ENCODE results near the gene SSBP4. TPM values are rescaled to one million over a fixed set of nuclear protein-coding genes. Genes with fewer than 3 reads are reported as not detected.

Gene SSBP4
- total RNA-seq, 4 donors from 2014 or later: 40.5 to 75.6 (median 56.1) TPM

GRCh38 chr19:18444513-18444912 is 25.3 kb downstream of the SSBP4 start:
- H3K4me1 ChIP-seq: no peaks in the 10 kb centered on the region
- H3K27me3 ChIP-seq: no peaks in the 10 kb centered on the region
- no peak overlapping the region for H3K4me3 ChIP-seq (replicated peaks in 1 of 3)
- 88 to 91% methylated on average over 18 of the region's 19 CpGs for WGBS, 2 donors
- DNase-seq: no peak
- no peaks in the 10 kb centered on the region for H3K9me3 ChIP-seq
- H3K27ac ChIP-seq: no peak overlapping the region
- intact Hi-C loops (cut with DNase I): loop anchor here (10.0 kb wide), 2 partner anchors 140 to 230 kb away; partner anchors contain the start of gene REX1BD
- H3K36me3 ChIP-seq: peaks cover 37 to 47% of the 10 kb centered on the region in 2 donors
- TF ChIP-seq POLR2A (IDR thresholded peaks at IDR 0.05) (no peak), CTCF (IDR thresholded peaks at IDR 0.05) (no peak)

- intact Hi-C loops (cut with DNase I): loop anchor here (10.0 kb wide), 2 partner anchors 139 to 229 kb away; partner anchors contain the start of gene REX1BD
- Histone ChIP-seq H3K9me3 (no peaks in the 10 kb centered on the region), H3K4me1 (no peaks in the 10 kb centered on the region), H3K36me3 (peaks cover 43 to 56% of the 10 kb centered on the region in 2 donors), H3K4me3 (replicated peaks in 1 of 3) (no peak overlapping the region), H3K27ac (no peak overlapping the region), H3K27me3 (no peaks in the 10 kb centered on the region)
- TF ChIP-seq POLR2A (IDR thresholded peaks at IDR 0.05) (no peak), CTCF (IDR thresholded peaks at IDR 0.05) (no peak)
- 84 to 87% methylated on average over 7 to 15 of the region's 15 CpGs for WGBS, 2 donors
- DNase-seq: no peak
Measured at GRCh38 chr19:18445262-18445948, 26.2 kb downstream of the SSBP4 start.

GRCh38 chr19:18446145-18446810 is 27.1 kb downstream of the SSBP4 start:
- no peaks in the 10 kb centered on the region for H3K9me3 ChIP-seq
- no peak for TF ChIP-seq POLR2A (IDR thresholded peaks at IDR 0.05)
- no peak for TF ChIP-seq CTCF (IDR thresholded peaks at IDR 0.05)
- 89 to 93% methylated on average over 7 to 32 of the region's 34 CpGs for WGBS, 2 donors
- intact Hi-C loops (cut with DNase I): loop anchor here (10.0 kb wide), 2 partner anchors 139 to 229 kb away; partner anchors contain the start of gene REX1BD
- H3K4me3 ChIP-seq (replicated peaks in 1 of 3): no peak overlapping the region
- no peak overlapping the region for H3K27ac ChIP-seq
- DNase-seq: no peak
- peaks cover 46 to 59% of the 10 kb centered on the region in 2 donors for H3K36me3 ChIP-seq
- H3K4me1 ChIP-seq: peaks cover 0 to 3% of the 10 kb centered on the region in 2 donors
- no peaks in the 10 kb centered on the region for H3K27me3 ChIP-seq

GRCh38 chr19:18446811-18447359 is 27.7 kb downstream of the SSBP4 start:
- no peaks in the 10 kb centered on the region for H3K9me3 ChIP-seq
- no peak for DNase-seq
- intact Hi-C loops (cut with DNase I): loop anchor here (10.0 kb wide), 2 partner anchors 138 to 228 kb away; partner anchors contain the start of gene REX1BD
- whole genome bisulfite sequencing, 2 donors: 90 to 93% methylated on average over 10 to 11 of the region's 12 CpGs
- H3K27me3 ChIP-seq: no peaks in the 10 kb centered on the region
- TF ChIP-seq CTCF (IDR thresholded peaks at IDR 0.05): no peak
- H3K4me1 ChIP-seq: peaks cover 0 to 3% of the 10 kb centered on the region in 2 donors
- peaks cover 46 to 59% of the 10 kb centered on the region in 2 donors for H3K36me3 ChIP-seq
- H3K4me3 ChIP-seq (replicated peaks in 1 of 3): no peak overlapping the region
- H3K27ac ChIP-seq: no peak overlapping the region
